ENCODE data around the gene NDRG3.

Gene NDRG3

DNA sequence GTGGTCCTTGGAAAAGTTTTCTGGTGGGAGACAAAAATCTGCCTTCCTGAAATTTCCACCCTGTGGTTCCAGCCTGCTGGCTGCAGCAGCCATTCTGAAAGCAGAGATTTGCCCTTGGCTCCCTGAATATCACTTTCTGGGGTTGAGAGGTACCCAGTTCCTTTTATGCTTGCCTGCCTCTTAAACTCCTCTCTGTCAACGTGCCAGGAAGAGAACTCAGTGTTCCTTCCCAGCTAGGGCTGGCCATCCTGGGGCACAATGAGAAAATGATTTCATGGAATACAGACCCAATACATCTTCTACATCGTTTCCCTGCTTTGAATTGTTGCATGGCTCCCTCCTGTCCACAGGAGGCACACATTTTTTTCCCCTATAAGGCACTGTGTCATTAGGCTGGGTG is 29.3 kb upstream of the NDRG3 start:
- no peak overlapping the region for H3K27ac Mint-ChIP-seq
- no peaks in the 10 kb centered on the region for H3K36me3 Mint-ChIP-seq
- peaks cover 18% of the 10 kb centered on the region for H3K4me1 Mint-ChIP-seq (ENCODE audit: low read depth)
- no peaks in the 10 kb centered on the region for H3K9me3 Mint-ChIP-seq (ENCODE audit: low read depth)
- no peaks in the 10 kb centered on the region for H3K27me3 Mint-ChIP-seq
- H3K4me3 Mint-ChIP-seq: peak overlapping the region; percentile 99

DNA sequence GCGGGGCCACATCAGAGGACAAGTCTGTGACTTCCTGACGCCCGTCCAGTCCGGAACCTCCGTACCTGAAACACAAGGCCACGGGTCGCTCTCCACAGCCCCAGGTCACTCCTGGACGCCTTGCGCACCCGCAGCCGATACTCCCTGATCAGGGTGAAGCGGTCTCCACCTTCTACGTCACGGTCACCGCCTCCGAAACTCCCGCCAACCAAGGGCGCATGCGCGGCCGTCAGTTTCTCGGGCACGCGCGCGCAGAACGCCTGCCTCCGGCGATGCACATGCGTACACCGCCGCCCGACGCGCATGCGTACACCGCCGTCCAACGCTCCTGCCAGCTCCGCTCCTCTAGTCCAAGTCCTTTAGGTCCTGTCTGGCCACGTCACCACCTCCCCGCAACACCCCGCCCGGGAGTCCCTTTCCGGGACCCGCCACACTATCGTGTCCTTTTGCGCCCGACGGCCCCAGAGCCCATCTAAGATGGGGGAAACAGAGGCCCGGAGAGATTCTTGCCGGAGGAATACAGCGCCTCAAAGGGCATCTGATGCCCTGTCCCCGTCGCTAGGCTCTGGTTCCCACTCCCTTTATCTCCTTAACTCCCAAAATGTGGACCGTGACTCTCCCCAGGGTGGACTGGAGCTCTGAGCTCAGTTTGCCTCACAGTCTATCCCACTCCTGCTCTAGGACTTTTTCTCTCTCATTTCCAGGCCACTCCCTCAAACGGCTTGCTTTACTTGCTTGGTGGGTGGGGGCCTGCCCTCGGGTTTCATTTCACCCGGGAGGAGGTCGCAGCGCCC is 27.9 kb upstream of the NDRG3 start, which contains the start of gene DSN1:
Gene DSN1, minus strand, starts transcription at position 167 of the 794 bp plus-strand sequence. CDS start 2,305 bp downstream, outside the sequence.
- no peaks in the 10 kb centered on the region for H3K36me3 Mint-ChIP-seq
- H3K4me1 Mint-ChIP-seq (ENCODE audit: low read depth): peaks cover 18% of the 10 kb centered on the region
- no peaks in the 10 kb centered on the region for H3K27me3 Mint-ChIP-seq
- H3K9me3 Mint-ChIP-seq (ENCODE audit: low read depth): no peaks in the 10 kb centered on the region
- peak within 1 kb of the TSS; percentile 99 for H3K27ac Mint-ChIP-seq
- H3K4me3 Mint-ChIP-seq: peak within 1 kb of the TSS; percentile 99

DNA sequence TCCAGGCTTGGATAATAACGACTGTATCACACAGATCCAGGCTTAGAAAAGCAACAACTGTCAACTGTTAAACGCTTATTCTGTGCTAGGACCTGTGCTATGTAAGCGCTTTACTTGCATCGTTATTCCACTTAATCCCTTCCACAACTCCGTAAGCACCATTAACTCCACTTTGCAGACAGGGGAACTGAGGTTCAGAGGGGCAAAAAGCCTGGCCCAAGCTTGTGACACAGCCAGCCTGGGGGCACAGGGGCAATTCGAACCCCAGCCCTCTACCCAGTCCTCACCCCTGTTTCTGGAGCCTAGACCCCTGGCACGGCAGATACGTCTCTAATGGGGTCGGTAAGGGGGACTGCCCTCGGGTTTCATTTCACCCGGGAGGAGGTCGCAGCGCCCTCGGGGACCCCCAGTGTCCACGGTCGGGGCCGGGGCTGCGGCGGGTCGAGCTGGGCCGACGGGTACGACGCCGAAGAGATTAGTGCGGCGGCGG is 27.3 kb upstream of the NDRG3 start:
- peak overlapping the region; percentile 99 for H3K27ac Mint-ChIP-seq
- H3K9me3 Mint-ChIP-seq (ENCODE audit: low read depth): no peaks in the 10 kb centered on the region
- peaks cover 18% of the 10 kb centered on the region for H3K4me1 Mint-ChIP-seq (ENCODE audit: low read depth)
- H3K27me3 Mint-ChIP-seq: no peaks in the 10 kb centered on the region
- H3K36me3 Mint-ChIP-seq: no peaks in the 10 kb centered on the region
- peak overlapping the region; percentile 99 for H3K4me3 Mint-ChIP-seq

DNA sequence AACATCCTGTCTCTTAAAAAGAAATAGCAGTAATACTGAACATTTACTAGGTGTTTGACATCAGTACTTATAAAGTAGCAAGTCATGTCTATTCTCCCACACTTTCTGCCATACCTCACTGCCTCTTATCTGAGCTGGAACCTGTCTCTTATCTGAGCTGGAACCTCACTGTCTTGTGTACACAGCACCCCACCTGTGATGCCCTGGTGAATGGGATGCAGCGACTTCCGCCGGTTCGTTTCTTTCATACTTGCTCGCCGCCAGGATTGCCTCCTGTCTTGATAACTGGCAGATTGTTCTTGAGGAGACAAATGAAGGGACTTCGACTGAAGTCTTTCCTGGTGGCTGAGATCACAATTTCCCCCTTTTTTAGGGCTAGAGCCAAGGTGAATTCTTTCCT is 24.8 kb upstream of the NDRG3 start:
- Mint-ChIP-seq H3K4me1 (ENCODE audit: low read depth) (peaks cover 18% of the 10 kb centered on the region), H3K36me3 (no peaks in the 10 kb centered on the region), H3K4me3 (no peak overlapping the region), H3K9me3 (ENCODE audit: low read depth) (no peaks in the 10 kb centered on the region), H3K27me3 (no peaks in the 10 kb centered on the region), H3K27ac (no peak overlapping the region)

DNA sequence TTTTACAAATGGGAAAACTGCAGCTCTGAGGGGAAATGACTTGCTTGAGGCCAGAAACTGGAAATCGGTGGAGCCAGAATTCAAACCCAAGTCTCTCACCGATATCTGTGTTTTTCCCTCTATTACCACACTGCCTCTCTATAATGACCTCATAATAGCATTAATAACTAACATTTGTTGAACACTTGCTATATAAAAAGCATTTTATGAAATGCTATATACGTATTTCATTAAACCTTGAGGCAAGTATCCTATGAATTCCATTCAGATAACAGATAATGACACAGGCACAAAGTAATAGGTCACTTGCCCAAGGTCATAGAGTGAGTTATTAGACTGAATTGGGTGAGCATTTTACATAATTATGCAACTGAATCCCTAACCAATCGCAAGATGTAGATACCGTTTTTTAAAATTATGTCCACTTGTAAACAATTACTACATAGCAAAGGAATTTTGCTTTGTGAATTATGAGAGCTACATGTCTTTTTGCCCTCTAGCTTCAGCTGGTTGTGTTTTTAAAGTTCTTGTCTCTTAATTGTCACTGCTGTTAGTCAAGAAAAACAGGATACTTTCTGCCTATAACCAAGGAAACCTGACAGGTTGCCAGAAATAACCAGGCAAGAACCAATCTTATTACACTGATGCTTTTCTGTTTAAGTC is 23.0 kb upstream of the NDRG3 start:
- H3K4me3 Mint-ChIP-seq: no peak overlapping the region
- H3K27me3 Mint-ChIP-seq: no peaks in the 10 kb centered on the region
- H3K36me3 Mint-ChIP-seq: no peaks in the 10 kb centered on the region
- H3K9me3 Mint-ChIP-seq (ENCODE audit: low read depth): no peaks in the 10 kb centered on the region
- H3K4me1 Mint-ChIP-seq (ENCODE audit: low read depth): peaks cover 12% of the 10 kb centered on the region
- no peak overlapping the region for H3K27ac Mint-ChIP-seq

DNA sequence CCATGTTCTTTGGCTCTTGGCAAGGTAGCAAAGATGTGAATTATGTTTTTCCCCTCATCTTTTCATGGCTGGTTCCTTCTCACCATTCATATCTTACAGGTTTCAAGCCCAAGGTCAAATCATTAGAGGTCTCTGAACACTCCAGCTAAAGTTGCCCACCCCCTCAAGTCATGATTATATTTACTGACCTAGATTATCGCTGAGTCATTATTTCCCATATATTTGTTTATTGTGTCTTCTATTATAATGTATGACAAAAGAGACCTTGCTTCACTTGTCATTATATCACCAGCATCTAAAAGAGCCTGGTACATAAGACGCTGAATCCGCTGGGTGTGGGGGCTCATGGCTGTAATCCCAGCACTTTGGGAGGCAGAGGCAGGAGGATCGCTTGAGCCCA is 15.2 kb upstream of the NDRG3 start:
- Mint-ChIP-seq H3K4me3 (no peak overlapping the region), H3K36me3 (peaks cover 5% of the 10 kb centered on the region), H3K27ac (no peak overlapping the region), H3K9me3 (ENCODE audit: low read depth) (no peaks in the 10 kb centered on the region), H3K27me3 (no peaks in the 10 kb centered on the region), H3K4me1 (ENCODE audit: low read depth) (no peaks in the 10 kb centered on the region)

DNA sequence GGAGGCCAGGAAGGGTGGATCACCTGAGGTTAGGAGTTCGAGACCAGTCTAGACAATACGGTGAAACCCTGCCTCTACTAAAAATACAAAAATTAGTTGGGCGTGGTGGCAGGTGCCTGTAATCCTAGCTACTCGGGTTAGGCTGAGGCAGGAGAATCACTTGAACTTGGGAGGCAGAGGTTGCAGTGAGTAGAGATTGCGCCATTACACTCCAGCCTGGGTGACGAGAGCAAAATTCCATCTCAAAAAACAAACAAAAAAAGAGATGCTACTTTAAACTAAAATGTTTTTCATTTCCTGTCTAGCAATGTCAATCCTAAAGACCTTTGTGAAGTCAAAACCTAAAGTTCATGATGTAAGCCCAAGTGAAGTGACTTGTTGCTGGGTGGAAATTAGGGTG is 14.8 kb upstream of the NDRG3 start:
- Mint-ChIP-seq H3K9me3 (ENCODE audit: low read depth) (no peaks in the 10 kb centered on the region), H3K4me3 (no peak overlapping the region), H3K27me3 (no peaks in the 10 kb centered on the region), H3K36me3 (peaks cover 5% of the 10 kb centered on the region), H3K4me1 (ENCODE audit: low read depth) (no peaks in the 10 kb centered on the region), H3K27ac (no peak overlapping the region)

DNA sequence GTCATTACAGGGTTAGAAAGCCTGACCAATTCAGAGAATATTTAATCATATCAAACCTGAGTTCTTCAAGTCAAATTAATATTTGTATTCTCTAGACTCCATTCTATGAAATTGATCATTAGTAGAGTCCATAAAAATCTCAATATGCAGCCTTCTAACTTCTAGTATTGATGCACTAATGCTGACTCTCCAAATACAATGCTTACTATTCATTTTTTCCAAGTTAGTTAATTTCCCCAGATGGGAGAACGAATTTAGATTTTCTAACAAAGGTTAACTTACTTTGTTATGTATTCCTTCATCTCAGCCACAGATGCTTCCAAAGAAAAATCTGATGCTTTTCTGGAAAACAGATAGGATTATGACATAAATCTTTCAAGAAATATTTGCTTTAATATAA is 12.4 kb upstream of the NDRG3 start:
- Mint-ChIP-seq H3K27ac (no peak overlapping the region), H3K4me3 (no peak overlapping the region), H3K36me3 (peaks cover 5% of the 10 kb centered on the region), H3K9me3 (ENCODE audit: low read depth) (no peaks in the 10 kb centered on the region), H3K4me1 (ENCODE audit: low read depth) (no peaks in the 10 kb centered on the region), H3K27me3 (no peaks in the 10 kb centered on the region)

DNA sequence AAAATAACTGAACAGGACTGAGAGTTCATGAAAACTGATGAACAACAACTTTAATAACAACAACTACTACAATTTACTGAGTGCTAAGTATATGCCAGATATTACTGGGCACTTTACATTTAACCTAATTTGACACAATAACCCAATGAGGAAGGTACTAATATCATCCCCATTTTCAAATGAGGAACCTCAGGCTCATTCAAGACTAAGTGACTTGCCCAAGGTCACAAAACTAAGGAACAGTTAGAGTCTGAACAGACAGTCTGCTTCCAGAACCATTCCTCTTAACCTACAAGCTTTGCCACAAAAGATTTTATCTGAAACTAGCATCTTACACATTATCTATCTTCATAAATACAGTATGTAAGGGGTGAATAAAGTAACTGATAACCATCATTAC is 10.6 kb upstream of the NDRG3 start:
- Mint-ChIP-seq H3K4me3 (no peak overlapping the region), H3K36me3 (peaks cover 10% of the 10 kb centered on the region), H3K4me1 (ENCODE audit: low read depth) (no peaks in the 10 kb centered on the region), H3K27me3 (no peaks in the 10 kb centered on the region), H3K9me3 (ENCODE audit: low read depth) (no peaks in the 10 kb centered on the region), H3K27ac (no peak overlapping the region)

DNA sequence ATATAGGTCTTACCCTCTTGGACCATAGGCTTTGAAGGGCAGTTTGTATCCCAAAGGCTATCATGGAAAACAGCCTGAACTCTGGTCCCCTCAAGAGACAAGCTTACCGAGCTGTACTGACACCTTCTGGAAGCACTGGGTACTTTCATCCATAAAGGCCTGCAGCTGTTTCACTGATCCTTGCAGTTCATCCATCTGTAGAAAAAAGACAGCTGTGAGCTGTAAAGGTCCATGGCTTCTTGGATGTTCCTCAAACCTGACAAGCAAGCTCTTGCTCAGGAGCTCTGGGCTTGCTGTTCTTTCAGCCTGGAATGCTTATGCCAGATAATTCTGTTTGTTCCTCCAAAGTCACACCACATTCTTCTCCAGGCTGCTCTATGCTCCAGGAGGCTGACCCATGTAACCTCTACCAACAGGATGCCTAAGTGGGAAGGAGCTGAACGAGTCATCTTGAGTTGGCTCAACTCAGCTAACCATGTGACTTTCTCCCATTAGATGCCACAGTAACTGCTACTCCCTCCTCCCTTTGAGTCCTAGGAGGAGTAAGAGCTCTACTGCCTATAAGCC is 8.8 kb upstream of the NDRG3 start:
- H3K4me3 Mint-ChIP-seq: no peak overlapping the region
- no peak overlapping the region for H3K27ac Mint-ChIP-seq
- no peaks in the 10 kb centered on the region for H3K27me3 Mint-ChIP-seq
- peaks cover 10% of the 10 kb centered on the region for H3K36me3 Mint-ChIP-seq
- H3K9me3 Mint-ChIP-seq (ENCODE audit: low read depth): no peaks in the 10 kb centered on the region
- no peaks in the 10 kb centered on the region for H3K4me1 Mint-ChIP-seq (ENCODE audit: low read depth)

DNA sequence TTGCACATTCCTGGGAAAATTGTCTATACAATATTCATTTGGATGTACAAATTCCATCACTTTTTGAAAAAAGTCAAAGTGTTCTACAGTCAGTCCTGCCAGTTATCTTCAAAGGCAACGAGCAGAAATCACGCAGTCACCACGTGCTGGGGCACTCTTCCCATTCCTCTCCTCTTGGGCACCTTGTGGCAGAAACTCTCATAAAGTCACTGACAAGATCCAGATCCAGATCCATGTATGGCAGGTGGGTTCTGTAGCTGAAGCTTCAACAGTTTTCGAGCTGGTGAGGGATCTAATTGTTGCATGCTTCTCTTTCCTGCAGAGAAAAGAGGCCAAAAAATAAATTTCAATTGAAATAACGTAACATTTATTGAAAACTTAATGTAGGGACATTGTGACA is 6.7 kb upstream of the NDRG3 start:
- Mint-ChIP-seq H3K36me3 (peaks cover 7% of the 10 kb centered on the region), H3K4me3 (no peak overlapping the region), H3K9me3 (ENCODE audit: low read depth) (no peaks in the 10 kb centered on the region), H3K27me3 (no peaks in the 10 kb centered on the region), H3K27ac (no peak overlapping the region), H3K4me1 (ENCODE audit: low read depth) (no peaks in the 10 kb centered on the region)

DNA sequence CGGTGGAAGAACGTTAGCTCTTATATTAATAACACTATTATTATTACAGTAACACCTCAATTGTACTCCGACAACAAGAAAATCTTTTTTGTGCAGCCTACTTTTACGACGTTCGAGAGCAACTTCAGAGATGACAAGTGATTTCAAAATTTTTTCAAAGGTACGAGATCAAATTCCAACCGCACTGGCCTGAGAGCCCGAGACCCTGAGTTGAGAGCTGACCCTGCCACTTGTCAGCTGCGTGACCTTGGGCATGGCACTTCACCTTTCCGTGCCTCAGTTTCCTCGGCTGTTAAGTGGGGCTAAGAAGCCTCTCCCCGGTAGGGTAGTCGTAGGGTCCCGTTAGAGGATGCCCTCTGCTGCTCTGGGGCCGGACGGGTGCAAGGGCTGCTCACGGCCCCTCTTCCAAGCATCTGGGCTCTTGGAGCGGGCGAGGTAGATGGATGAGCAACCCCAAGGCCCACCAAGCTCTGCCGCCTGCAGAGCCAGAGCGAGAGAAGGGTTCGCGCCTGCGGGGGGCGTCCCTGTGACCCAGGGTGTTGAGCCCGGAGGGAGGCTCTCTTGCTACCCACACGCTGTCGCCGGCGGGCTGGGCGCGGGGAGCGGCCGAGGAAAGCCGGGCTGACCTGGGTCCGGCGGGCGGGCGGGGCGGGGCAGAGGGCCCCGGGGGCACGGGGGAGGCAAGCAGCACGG is 510 bp downstream of the NDRG3 start:
- Mint-ChIP-seq H3K27ac (no peak overlapping the region), H3K4me3 (peak overlapping the region; percentile 90), H3K4me1 (ENCODE audit: low read depth) (peaks cover 20% of the 10 kb centered on the region), H3K27me3 (no peaks in the 10 kb centered on the region), H3K9me3 (ENCODE audit: low read depth) (no peaks in the 10 kb centered on the region), H3K36me3 (no peaks in the 10 kb centered on the region)

DNA sequence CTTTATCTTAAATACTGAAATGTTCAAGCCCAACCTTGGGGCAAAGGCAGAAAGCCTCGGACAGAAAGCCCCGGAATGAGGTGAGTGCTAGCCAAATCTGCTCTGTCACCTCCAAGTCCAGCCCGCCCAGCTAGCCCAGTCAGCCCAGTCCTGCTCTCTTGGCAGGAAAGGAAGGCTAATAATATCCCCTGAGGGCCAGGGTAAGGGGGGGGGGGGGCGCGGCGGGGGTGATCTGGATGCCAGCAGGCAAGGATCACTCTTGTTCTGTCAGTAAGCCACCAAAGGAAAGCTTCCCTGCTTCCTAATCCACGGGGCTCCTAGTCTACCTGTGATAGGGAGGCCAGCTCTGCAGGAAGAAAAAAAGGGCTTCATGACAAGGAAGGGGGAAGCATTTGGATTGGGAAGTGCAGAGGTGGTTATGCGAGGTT is 1.1 kb downstream of the NDRG3 start:
- H3K4me3 Mint-ChIP-seq: peak overlapping the region; percentile 90
- H3K36me3 Mint-ChIP-seq: no peaks in the 10 kb centered on the region
- H3K4me1 Mint-ChIP-seq (ENCODE audit: low read depth): peaks cover 20% of the 10 kb centered on the region
- no peak overlapping the region for H3K27ac Mint-ChIP-seq
- no peaks in the 10 kb centered on the region for H3K27me3 Mint-ChIP-seq
- no peaks in the 10 kb centered on the region for H3K9me3 Mint-ChIP-seq (ENCODE audit: low read depth)

DNA sequence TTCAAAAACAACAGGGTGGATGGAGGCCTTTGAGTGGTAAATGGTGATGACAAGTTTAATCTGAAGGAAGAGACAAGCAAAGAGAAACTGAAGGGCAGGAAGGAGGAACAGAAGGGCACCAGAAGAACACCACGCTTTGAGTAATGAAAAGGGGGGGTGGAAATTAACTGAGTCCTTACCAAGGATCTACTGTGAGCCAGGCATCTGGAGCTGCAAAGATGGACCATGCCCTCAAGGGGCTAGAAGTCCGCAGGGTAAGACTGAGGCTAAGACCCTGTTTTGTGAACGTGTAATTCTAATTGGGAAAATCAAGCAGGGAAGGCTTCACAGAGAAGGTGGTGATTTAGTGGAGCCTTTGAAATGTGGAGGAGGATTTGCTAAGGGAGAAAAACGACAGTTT is 1.6 kb downstream of the NDRG3 start:
- Mint-ChIP-seq H3K4me1 (ENCODE audit: low read depth) (peaks cover 20% of the 10 kb centered on the region), H3K27ac (peak overlapping the region; percentile 58), H3K36me3 (no peaks in the 10 kb centered on the region), H3K9me3 (ENCODE audit: low read depth) (no peaks in the 10 kb centered on the region), H3K27me3 (no peaks in the 10 kb centered on the region), H3K4me3 (peak overlapping the region; percentile 81)

DNA sequence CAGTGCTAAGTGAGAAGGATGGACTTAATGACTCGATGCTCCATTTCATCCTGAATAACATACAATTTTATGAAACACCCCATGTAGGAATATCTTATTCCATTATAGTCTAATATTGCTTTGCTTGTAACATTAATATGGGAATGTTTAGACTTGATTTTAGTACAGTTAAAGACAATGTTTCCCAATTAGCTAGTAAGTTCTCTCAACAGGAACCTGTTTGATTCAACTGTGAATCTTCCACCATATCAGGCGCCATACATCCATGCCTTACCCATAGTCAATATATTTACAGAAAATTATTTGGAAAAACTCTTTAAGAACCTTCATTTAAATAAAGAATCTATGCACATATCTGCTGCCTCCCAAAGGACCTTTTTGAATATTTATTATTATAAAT is 3.3 kb downstream of the NDRG3 start:
- no peak overlapping the region for H3K27ac Mint-ChIP-seq
- peaks cover 20% of the 10 kb centered on the region for H3K4me1 Mint-ChIP-seq (ENCODE audit: low read depth)
- no peaks in the 10 kb centered on the region for H3K9me3 Mint-ChIP-seq (ENCODE audit: low read depth)
- no peak overlapping the region for H3K4me3 Mint-ChIP-seq
- no peaks in the 10 kb centered on the region for H3K27me3 Mint-ChIP-seq
- no peaks in the 10 kb centered on the region for H3K36me3 Mint-ChIP-seq
